OCI-LY7 (cell line): Measurements from ENCODE around the gene CRACDL. TPM values are rescaled to one million over a fixed set of nuclear protein-coding genes. Genes with fewer than 3 reads are reported as not detected.

ENCODE experiments used
- BruUV-seq: library from RNA; stranded (reverse); fragments of 400-500 nt; replicated peaks from 2 replicates; lab custom pipeline; 2021; lab: Mats Ljungman, UMichigan
- CTCF ChIA-PET: fragments of 300-600 bp; sonication (Branson Sonifier 250); formaldehyde crosslinking; loops from one replicate; lab custom pipeline; 2022; ENCODE audit warnings: antibody characterized with exemption; ENCODE audit not compliant: unreplicated experiment; lab: Charles Lee
- POLR2A ChIA-PET: fragments of 300-600 bp; sonication (Branson Sonifier 250); formaldehyde crosslinking; loops from one replicate; lab custom pipeline; 2022; ENCODE audit warnings: antibody characterized with exemption; lab: Charles Lee
- DNase-seq: peaks from one replicate; pipeline ENCODE4 v3.0.0-alpha.2; 2015; ENCODE audit warnings: low spot score
- H2AFZ ChIP-seq: fragments of 200-600 bp; sonication (generic), shearing (Covaris generic); 2 replicates; pipeline ENCODE4 v1.6.1; 2014; ENCODE audit warnings: mild to moderate bottlenecking, antibody characterized with exemption, low read length, moderate library complexity
- H3K27ac ChIP-seq: fragments of 200-600 bp; sonication (generic); 2 replicates; pipeline ENCODE4 v1.5.1; 2014; ENCODE audit warnings: mixed run types, low read depth, mild to moderate bottlenecking, moderate library complexity, low read length, inconsistent platforms; ENCODE audit not compliant: poor library complexity, severe bottlenecking
- H3K36me3 ChIP-seq: fragments of 200-600 bp; sonication (generic); 2 replicates; pipeline ENCODE4 v1.6.1; 2014; ENCODE audit warnings: mild to moderate bottlenecking, antibody characterized with exemption, low read length, moderate library complexity, mixed read lengths; ENCODE audit not compliant: insufficient read depth
- H3K4me1 ChIP-seq: fragments of 200-600 bp; sonication (generic); 2 replicates; pipeline ENCODE4 v1.5.1; 2014; ENCODE audit warnings: mild to moderate bottlenecking, low read length; ENCODE audit not compliant: insufficient read depth, poor library complexity, severe bottlenecking
- H3K4me2 ChIP-seq: fragments of 200-600 bp; sonication (generic); 2 replicates; pipeline ENCODE4 v1.6.1; 2014; ENCODE audit warnings: mild to moderate bottlenecking, low read length
- H3K4me3 ChIP-seq: fragments of 200-600 bp; sonication (generic); 2 replicates; pipeline ENCODE4 v1.5.1; 2014; ENCODE audit warnings: mild to moderate bottlenecking, low read depth, low read length; ENCODE audit not compliant: poor library complexity, severe bottlenecking
- H3K79me2 ChIP-seq: fragments of 200-600 bp; sonication (generic); 2 replicates; pipeline ENCODE4 v1.6.1; 2016; ENCODE audit warnings: low read depth, mild to moderate bottlenecking, low read length, moderate library complexity, mixed read lengths; ENCODE audit not compliant: insufficient read depth
- H3K9me2 ChIP-seq: fragments of 200-600 bp; sonication (generic); 2 replicates; pipeline ENCODE4 v1.6.1; 2016; ENCODE audit warnings: mild to moderate bottlenecking, low read length, mixed read lengths; ENCODE audit not compliant: insufficient read depth
- H3K9me3 ChIP-seq: fragments of 200-600 bp; sonication (generic); 2 replicates; pipeline ENCODE4 v1.6.1; 2014; ENCODE audit warnings: mild to moderate bottlenecking, mixed run types, low read length, mixed read lengths
- H4K20me1 ChIP-seq: fragments of 200-600 bp; sonication (generic); 2 replicates; pipeline ENCODE4 v1.6.1; 2014; ENCODE audit warnings: mild to moderate bottlenecking, antibody characterized with exemption, low read length, moderate library complexity, mixed read lengths; ENCODE audit not compliant: insufficient read depth
- CTCF ChIP-seq: fragments of 200-600 bp; sonication (generic); conservative IDR thresholded peaks from 2 replicates; pipeline ENCODE4 v1.5.1; 2014; ENCODE audit warnings: mild to moderate bottlenecking, antibody characterized with exemption, low read length, moderate library complexity, mixed read lengths
- EZH2phosphoT487 ChIP-seq: fragments of 200-600 bp; sonication (generic); IDR thresholded peaks from 2 replicates; pipeline ENCODE4 v1.6.1; 2018; ENCODE audit warnings: low read depth, borderline replicate concordance, mild to moderate bottlenecking, mixed run types, antibody characterized with exemption, low read length, moderate library complexity, mixed read lengths
- intact Hi-C: fragments of 100-400 bp; cut with micrococcal nuclease; formaldehyde crosslinking; loops from one replicate; pipeline ENCODE4 v1.10.0; 2022; ENCODE audit not compliant: unreplicated experiment
- total RNA-seq, 2 experiments: library from RNA; depleted of rRNA in 1 of 2; stranded (reverse); fragments of >200 nt in 1 of 2; shearing (Covaris generic) in 1 of 2; gene quantifications; 2 replicates each; pipeline ENCODE4 v1.2.3, GENCODE V29; 2014 to 2022

The CRACDL gene
- total RNA-seq, 2 experiments from 2014 or later, result 0.03 to 0.13 TPM

DNA sequence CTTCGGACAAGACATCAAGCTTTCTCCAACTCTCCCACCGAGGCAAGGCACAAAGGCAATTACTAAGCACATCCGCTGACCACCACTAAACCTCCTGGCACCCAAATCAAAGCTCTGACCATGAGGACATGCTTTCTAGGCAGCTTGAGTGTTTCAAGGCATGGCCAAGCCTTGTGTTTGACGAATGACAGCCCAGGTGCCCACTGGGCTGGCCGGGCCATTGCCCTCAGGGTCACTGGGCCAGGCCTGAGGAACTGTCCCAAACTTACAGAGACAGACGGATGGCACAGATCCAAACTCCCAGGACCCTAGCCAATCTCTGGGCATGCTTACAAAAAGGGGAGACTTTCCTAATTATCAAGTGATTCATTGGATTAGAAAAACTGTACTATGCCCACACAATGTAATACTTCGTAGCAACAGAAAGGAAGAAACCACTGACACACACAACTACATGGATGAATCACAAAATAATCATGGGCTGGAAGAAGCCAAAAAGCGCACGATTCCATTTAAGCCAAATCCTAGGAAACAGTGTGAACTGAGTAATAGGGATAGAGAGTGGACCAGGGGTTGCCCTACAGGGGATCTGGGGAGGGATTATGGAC lies 20.2 kb downstream of the CRACDL start:
- Histone ChIP-seq H3K9me3 (no peaks in the 10 kb centered on the region), H3K4me1 (peaks cover 4% of the 10 kb centered on the region), H3K27ac (no peak overlapping the region), H3K79me2 (no peaks in the 10 kb centered on the region), H4K20me1 (no peaks in the 10 kb centered on the region), H2AFZ (no peak overlapping the region), H3K36me3 (no peaks in the 10 kb centered on the region), H3K9me2 (no peaks in the 10 kb centered on the region), H3K4me3 (no peak overlapping the region), H3K4me2 (no peak overlapping the region)
- no TSS peak for BruUV-seq
- DNase-seq, result no peak
- CTCF ChIA-PET, result no interaction called here
- intact Hi-C loops, result no loop called here
- no peak for TF ChIP-seq CTCF
- no peak for TF ChIP-seq EZH2phosphoT487
- POLR2A ChIA-PET, result interaction anchor here (0.6 to 0.9 kb wide), 2 partner anchors 10 to 21 kb away, joined by 3 to 5 read pairs; no protein-coding TSS in a partner anchor

- no TSS peak for BruUV-seq
- no peaks in the 10 kb centered on the region for H3K79me2 ChIP-seq
- peaks cover 11% of the 10 kb centered on the region for H3K4me1 ChIP-seq
- H3K27ac ChIP-seq, result no peak overlapping the region
- no peaks in the 10 kb centered on the region for H3K9me3 ChIP-seq
- H3K4me2 ChIP-seq, result no peak overlapping the region
- no peak for DNase-seq
- intact Hi-C loops, result no loop called here
- H2AFZ ChIP-seq, result no peak overlapping the region
- CTCF ChIA-PET, result no interaction called here
- TF ChIP-seq CTCF (no peak), EZH2phosphoT487 (no peak)
- POLR2A ChIA-PET, result interaction anchor here (0.9 kb wide), 1 partner anchor 22 kb away, joined by 3 read pairs; no protein-coding TSS in a partner anchor
- no peak overlapping the region for H3K4me3 ChIP-seq
- H3K9me2 ChIP-seq, result no peaks in the 10 kb centered on the region
- no peaks in the 10 kb centered on the region for H3K36me3 ChIP-seq
- H4K20me1 ChIP-seq, result no peaks in the 10 kb centered on the region
These were observed 21.1 kb downstream of the CRACDL start for GRCh38 chr2:98914713-98915580.
